22Rv1 (cell line): Measurements from ENCODE around the gene MEOX1.

Experiments used
- H3K27ac ChIP-seq: fragments of 450-650 bp; 2 replicates; pipeline ENCODE4 v1.5.1; 2017
- ZFX ChIP-seq: fragments of 450-650 bp; IDR thresholded peaks from 2 replicates; pipeline ENCODE4 v1.6.1; 2017; ENCODE audit warnings: antibody characterized with exemption, borderline replicate concordance
- TF ChIP-seq, protein P1 (sequence below): fragments of 450-650 bp; IDR thresholded peaks from 2 replicates; pipeline ENCODE4 v1.5.1; 2017; ENCODE audit warnings: mild to moderate bottlenecking

Gene MEOX1

GRCh38 chr17:43599835-43600234 lies 61.9 kb downstream of the MEOX1 start:
- TF ChIP-seq ZFX: no peak
- TF ChIP-seq, protein P1, sequence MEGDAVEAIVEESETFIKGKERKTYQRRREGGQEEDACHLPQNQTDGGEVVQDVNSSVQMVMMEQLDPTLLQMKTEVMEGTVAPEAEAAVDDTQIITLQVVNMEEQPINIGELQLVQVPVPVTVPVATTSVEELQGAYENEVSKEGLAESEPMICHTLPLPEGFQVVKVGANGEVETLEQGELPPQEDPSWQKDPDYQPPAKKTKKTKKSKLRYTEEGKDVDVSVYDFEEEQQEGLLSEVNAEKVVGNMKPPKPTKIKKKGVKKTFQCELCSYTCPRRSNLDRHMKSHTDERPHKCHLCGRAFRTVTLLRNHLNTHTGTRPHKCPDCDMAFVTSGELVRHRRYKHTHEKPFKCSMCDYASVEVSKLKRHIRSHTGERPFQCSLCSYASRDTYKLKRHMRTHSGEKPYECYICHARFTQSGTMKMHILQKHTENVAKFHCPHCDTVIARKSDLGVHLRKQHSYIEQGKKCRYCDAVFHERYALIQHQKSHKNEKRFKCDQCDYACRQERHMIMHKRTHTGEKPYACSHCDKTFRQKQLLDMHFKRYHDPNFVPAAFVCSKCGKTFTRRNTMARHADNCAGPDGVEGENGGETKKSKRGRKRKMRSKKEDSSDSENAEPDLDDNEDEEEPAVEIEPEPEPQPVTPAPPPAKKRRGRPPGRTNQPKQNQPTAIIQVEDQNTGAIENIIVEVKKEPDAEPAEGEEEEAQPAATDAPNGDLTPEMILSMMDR: no peak

GRCh38 chr17:43599046-43599395 lies 62.7 kb downstream of the MEOX1 start:
- TF ChIP-seq ZFX: no peak
- TF ChIP-seq, protein P1: no peak

More at GRCh38 chr17:43599835-43600234, 61.9 kb downstream of the MEOX1 start:
- no peak overlapping the region for H3K27ac ChIP-seq

DNA sequence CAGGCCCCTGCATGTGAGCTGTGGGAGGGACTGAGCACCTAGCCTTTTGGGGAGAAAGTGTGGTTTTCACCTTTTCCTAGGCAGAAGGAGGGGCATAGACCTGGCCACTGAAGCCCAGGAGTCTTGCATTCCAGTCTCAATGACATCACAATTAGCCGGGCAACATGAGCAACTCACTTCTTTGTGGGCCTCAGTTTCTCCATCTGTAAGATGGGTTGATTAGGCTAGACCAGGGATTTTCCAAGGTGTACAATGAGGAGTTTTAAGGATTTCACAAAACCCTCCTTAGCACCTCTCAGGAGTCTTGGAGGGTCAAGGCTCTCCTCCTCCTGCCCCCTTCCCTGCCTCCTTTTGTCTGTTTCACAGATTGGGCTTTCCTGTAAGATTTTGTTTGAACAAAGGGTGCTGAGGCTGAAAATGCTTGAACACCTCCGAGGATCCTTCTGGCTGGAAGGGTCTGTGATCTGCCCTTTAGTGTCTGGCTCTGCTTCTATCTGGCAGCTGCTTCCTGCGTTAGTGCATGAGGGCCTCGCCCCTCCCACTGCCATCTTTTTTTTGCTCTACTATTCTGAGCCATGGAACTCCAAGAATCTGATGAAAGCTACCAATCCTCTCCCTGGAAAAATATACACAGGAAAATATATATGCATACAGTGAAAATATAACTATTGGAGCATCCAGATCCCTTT lies 63.2 kb downstream of the MEOX1 start:
- TF ChIP-seq, protein P1: no peak
- no peak for TF ChIP-seq ZFX
- no peak overlapping the region for H3K27ac ChIP-seq

More at GRCh38 chr17:43599046-43599395, 62.7 kb downstream of the MEOX1 start:
- no peak overlapping the region for H3K27ac ChIP-seq

- no peak for TF ChIP-seq ZFX
- TF ChIP-seq, protein P1: no peak
- no peak overlapping the region for H3K27ac ChIP-seq
These were observed 63.9 kb downstream of the MEOX1 start for GRCh38 chr17:43597624-43598356.

GRCh38 chr17:43595466-43595865 lies 66.3 kb downstream of the MEOX1 start:
- no peak overlapping the region for H3K27ac ChIP-seq
- TF ChIP-seq, protein P1: no peak
- TF ChIP-seq ZFX: no peak

- no peak overlapping the region for H3K27ac ChIP-seq
- TF ChIP-seq ZFX: no peak
- TF ChIP-seq, protein P1: no peak
These were observed 69.8 kb downstream of the MEOX1 start for GRCh38 chr17:43591779-43592562.
